ENCODE data around the gene MRFAP1.
A peak's percentile ranks its signal among the peaks of the same experiment; 100 is the strongest.

MRFAP1 gene

GRCh38 chr4:6640292-6641163 is at the start of gene MRFAP1:
TSS of gene MRFAP1 (plus strand) at chr4:6640685. CDS start at chr4:6640863, 178 bp downstream.
- Histone ChIP-seq H3K9me3 (ENCODE audit: insufficient read depth, low read length) (no peaks in the 10 kb centered on the region), H4K20me1 (ENCODE audit: insufficient read depth, low read length) (peaks cover 22% of the 10 kb centered on the region), H3K27me3 (ENCODE audit: low read depth, low read length) (no peaks in the 10 kb centered on the region), H3K4me1 (ENCODE audit: low read length) (peaks cover 9% of the 10 kb centered on the region), H3K79me2 (ENCODE audit: low read length) (peaks cover 35% of the 10 kb centered on the region), H3K4me3 (ENCODE audit: low read length) (peak within 1 kb of the TSS; percentile 92), H2AFZ (ENCODE audit: low read depth, low read length) (peak within 1 kb of the TSS; percentile 93), H3K9ac (ENCODE audit: low read length) (peak within 1 kb of the TSS; percentile 92), H3K36me3 (replicated peaks; ENCODE audit: low read depth, low read length) (peaks cover 29% of the 10 kb centered on the region), H3K27ac (ENCODE audit: low read length) (peak within 1 kb of the TSS; percentile 92), H3K4me2 (ENCODE audit: low read length) (peak within 1 kb of the TSS; percentile 92)
- TF ChIP-seq CTCF (IDR thresholded peaks at IDR 0.05; ENCODE audit: low read depth, low read length), result no peak
- no peak for TF ChIP-seq EZH2phosphoT487 (IDR thresholded peaks at IDR 0.05; ENCODE audit: low read depth)

GRCh38 chr4:6591313-6591712 is 49.2 kb upstream of the MRFAP1 start:
- Histone ChIP-seq H3K4me2 (ENCODE audit: low read length) (no peak overlapping the region), H3K4me1 (ENCODE audit: low read length) (no peaks in the 10 kb centered on the region)

GRCh38 chr4:6591781-6592180 is 48.7 kb upstream of the MRFAP1 start:
- H3K4me2 ChIP-seq (ENCODE audit: low read length), result no peak overlapping the region
- H3K4me1 ChIP-seq (ENCODE audit: low read length), result no peaks in the 10 kb centered on the region
- TF ChIP-seq CTCF (IDR thresholded peaks at IDR 0.05; ENCODE audit: low read depth, low read length) (no peak), EZH2phosphoT487 (IDR thresholded peaks at IDR 0.05; ENCODE audit: low read depth) (no peak)
- H3K27ac ChIP-seq (ENCODE audit: low read length), result no peak overlapping the region
- H3K9me3 ChIP-seq (ENCODE audit: insufficient read depth, low read length), result no peaks in the 10 kb centered on the region
- no peak overlapping the region for H3K9ac ChIP-seq (ENCODE audit: low read length)
- H3K79me2 ChIP-seq (ENCODE audit: low read length), result no peaks in the 10 kb centered on the region
- no peak overlapping the region for H2AFZ ChIP-seq (ENCODE audit: low read depth, low read length)
- no peaks in the 10 kb centered on the region for H4K20me1 ChIP-seq (ENCODE audit: insufficient read depth, low read length)
- H3K36me3 ChIP-seq (replicated peaks; ENCODE audit: low read depth, low read length), result no peaks in the 10 kb centered on the region
- H3K27me3 ChIP-seq (ENCODE audit: low read depth, low read length), result no peaks in the 10 kb centered on the region
- no peak overlapping the region for H3K4me3 ChIP-seq (ENCODE audit: low read length)

More at GRCh38 chr4:6591313-6591712, 49.2 kb upstream of the MRFAP1 start:
- no peak for TF ChIP-seq CTCF (IDR thresholded peaks at IDR 0.05; ENCODE audit: low read depth, low read length)
- TF ChIP-seq EZH2phosphoT487 (IDR thresholded peaks at IDR 0.05; ENCODE audit: low read depth), result no peak
- Histone ChIP-seq H3K27me3 (ENCODE audit: low read depth, low read length) (no peaks in the 10 kb centered on the region), H3K79me2 (ENCODE audit: low read length) (no peaks in the 10 kb centered on the region), H3K9ac (ENCODE audit: low read length) (no peak overlapping the region), H3K9me3 (ENCODE audit: insufficient read depth, low read length) (no peaks in the 10 kb centered on the region), H3K27ac (ENCODE audit: low read length) (no peak overlapping the region), H4K20me1 (ENCODE audit: insufficient read depth, low read length) (no peaks in the 10 kb centered on the region), H3K4me3 (ENCODE audit: low read length) (no peak overlapping the region), H2AFZ (ENCODE audit: low read depth, low read length) (no peak overlapping the region), H3K36me3 (replicated peaks; ENCODE audit: low read depth, low read length) (no peaks in the 10 kb centered on the region)

GRCh38 chr4:6592804-6593563 is 47.5 kb upstream of the MRFAP1 start:
- Histone ChIP-seq H3K4me1 (ENCODE audit: low read length) (no peaks in the 10 kb centered on the region), H3K27ac (ENCODE audit: low read length) (no peak overlapping the region), H3K36me3 (replicated peaks; ENCODE audit: low read depth, low read length) (no peaks in the 10 kb centered on the region), H3K9me3 (ENCODE audit: insufficient read depth, low read length) (no peaks in the 10 kb centered on the region), H4K20me1 (ENCODE audit: insufficient read depth, low read length) (no peaks in the 10 kb centered on the region), H3K27me3 (ENCODE audit: low read depth, low read length) (no peaks in the 10 kb centered on the region), H3K4me2 (ENCODE audit: low read length) (no peak overlapping the region), H3K4me3 (ENCODE audit: low read length) (no peak overlapping the region), H3K79me2 (ENCODE audit: low read length) (no peaks in the 10 kb centered on the region), H3K9ac (ENCODE audit: low read length) (no peak overlapping the region), H2AFZ (ENCODE audit: low read depth, low read length) (no peak overlapping the region)
- no peak for TF ChIP-seq CTCF (IDR thresholded peaks at IDR 0.05; ENCODE audit: low read depth, low read length)
- no peak for TF ChIP-seq EZH2phosphoT487 (IDR thresholded peaks at IDR 0.05; ENCODE audit: low read depth)
